DND-41 (cell line): Measurements from ENCODE around the gene LASP1NB.

ENCODE experiments used
- ATAC-seq: fragments of 200-7000 bp; cut with Tn5 transposase; 3 replicates; pipeline ENCODE4 v1.9.1; 2021; ENCODE audit warnings: low read depth; ENCODE audit not compliant: insufficient read depth
- DNase-seq: peaks from one replicate; pipeline ENCODE4 v3.0.0-alpha.2; 2020
- H2AFZ ChIP-seq: 2 replicates; pipeline ENCODE4 v1.6.0; 2012; ENCODE audit warnings: low read depth, low read length
- H3K27ac ChIP-seq: 2 replicates; pipeline ENCODE4 v1.5.1; 2012; ENCODE audit warnings: low read length, inconsistent platforms
- H3K27me3 ChIP-seq: fragments of 200-600 bp; sonication (generic); 2 replicates; pipeline ENCODE4 v1.6.0; 2012; ENCODE audit warnings: low read length, mild to moderate bottlenecking, inconsistent platforms; ENCODE audit not compliant: insufficient read depth, poor library complexity
- H3K36me3 ChIP-seq: 2 replicates; pipeline ENCODE4 v1.5.1; 2012; ENCODE audit warnings: low read length, inconsistent platforms; ENCODE audit not compliant: insufficient read depth
- H3K4me1 ChIP-seq: 2 replicates; pipeline ENCODE4 v1.5.1; 2012; ENCODE audit warnings: mild to moderate bottlenecking, low read length; ENCODE audit not compliant: insufficient read depth
- H3K4me2 ChIP-seq: 2 replicates; pipeline ENCODE4 v1.6.0; 2012; ENCODE audit warnings: mild to moderate bottlenecking, moderate library complexity, low read length, inconsistent platforms; ENCODE audit not compliant: insufficient read depth
- H3K4me3 ChIP-seq, 2 experiments: fragments of 200-600 bp in 1 of 2; shearing (Covaris generic) in 1 of 2; 2 replicates each; pipeline ENCODE4 v1.5.1; 2012 to 2016; ENCODE audit warnings: inconsistent platforms in 2 of 2, low read length in 2 of 2, mild to moderate bottlenecking in 2 of 2, low read depth in 1 of 2, moderate library complexity in 1 of 2
- H3K79me2 ChIP-seq: 2 replicates; pipeline ENCODE4 v1.6.0; 2012; ENCODE audit warnings: low read length, inconsistent platforms; ENCODE audit not compliant: insufficient read depth
- H3K9ac ChIP-seq: 2 replicates; pipeline ENCODE4 v1.6.0; 2012; ENCODE audit warnings: low read depth, mild to moderate bottlenecking, inconsistent platforms, low read length, moderate library complexity
- H3K9me3 ChIP-seq: 2 replicates; pipeline ENCODE4 v1.5.1; 2012; ENCODE audit warnings: low read length, moderate library complexity, mild to moderate bottlenecking, inconsistent platforms; ENCODE audit not compliant: insufficient read depth, severe bottlenecking
- H4K20me1 ChIP-seq: 2 replicates; pipeline ENCODE4 v1.6.0; 2012; ENCODE audit warnings: low read length; ENCODE audit not compliant: insufficient read depth
- CTCF ChIP-seq: IDR thresholded peaks from 2 replicates; pipeline ENCODE4 v1.5.1; 2012; ENCODE audit warnings: borderline replicate concordance, low read length, moderate library complexity, mild to moderate bottlenecking; ENCODE audit not compliant: poor library complexity, severe bottlenecking; ENCODE audit errors: extremely low read depth
- EZH2 ChIP-seq: IDR thresholded peaks from 3 replicates; pipeline ENCODE4 v1.6.1; 2012; ENCODE audit warnings: borderline replicate concordance, low read depth, mild to moderate bottlenecking, moderate library complexity, low read length, inconsistent platforms; ENCODE audit not compliant: severe bottlenecking

Gene LASP1NB

GRCh38 chr17:38958326-38958725 lies 32.9 kb downstream of the LASP1NB start:
- Histone ChIP-seq H3K36me3 (no peaks in the 10 kb centered on the region), H2AFZ (no peak overlapping the region), H3K27ac (no peak overlapping the region), H3K27me3 (no peaks in the 10 kb centered on the region), H3K9me3 (no peaks in the 10 kb centered on the region), H3K4me3 (no peak overlapping the region), H3K9ac (no peak overlapping the region), H4K20me1 (no peaks in the 10 kb centered on the region), H3K4me2 (no peak overlapping the region), H3K4me1 (no peaks in the 10 kb centered on the region), H3K79me2 (no peaks in the 10 kb centered on the region)
- no peak for TF ChIP-seq CTCF
- TF ChIP-seq EZH2, result no peak
- no peak for ATAC-seq
- DNase-seq, result no peak

- DNase-seq, result no peak
- Histone ChIP-seq H3K9me3 (no peaks in the 10 kb centered on the region), H3K4me1 (no peaks in the 10 kb centered on the region), H3K27me3 (no peaks in the 10 kb centered on the region), H3K4me3 (no peak overlapping the region), H3K9ac (no peak overlapping the region), H4K20me1 (no peaks in the 10 kb centered on the region), H3K79me2 (no peaks in the 10 kb centered on the region), H3K4me2 (no peak overlapping the region), H3K27ac (no peak overlapping the region), H2AFZ (no peak overlapping the region), H3K36me3 (no peaks in the 10 kb centered on the region)
- ATAC-seq, result no peak
- TF ChIP-seq CTCF (no peak), EZH2 (no peak)
These were observed 33.3 kb downstream of the LASP1NB start for GRCh38 chr17:38958756-38959155.

DNA sequence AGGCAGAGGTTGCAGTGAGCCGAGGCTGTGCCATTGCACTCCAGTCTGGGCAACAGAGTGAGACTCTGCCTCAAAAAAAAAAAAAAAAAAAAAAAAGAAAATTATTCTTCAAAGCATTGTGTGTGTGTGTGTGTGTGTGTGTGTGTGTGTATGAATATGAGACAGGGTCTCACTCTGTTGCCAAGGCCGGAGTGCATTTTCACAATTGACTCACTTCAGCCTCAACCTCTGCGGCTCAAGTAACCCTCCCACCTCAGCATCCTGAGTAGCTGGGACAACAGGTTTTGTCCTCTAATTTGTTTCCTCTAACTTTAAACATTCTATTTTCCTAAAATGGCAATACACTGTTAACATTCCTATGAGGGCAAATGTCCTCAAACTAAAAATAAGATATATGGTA lies 34.1 kb downstream of the LASP1NB start:
- ATAC-seq, result no peak
- Histone ChIP-seq H3K4me1 (no peaks in the 10 kb centered on the region), H3K36me3 (no peaks in the 10 kb centered on the region), H3K27ac (no peak overlapping the region), H3K9ac (no peak overlapping the region), H3K9me3 (no peaks in the 10 kb centered on the region), H4K20me1 (no peaks in the 10 kb centered on the region), H3K4me3 (no peak overlapping the region), H3K79me2 (no peaks in the 10 kb centered on the region), H2AFZ (no peak overlapping the region), H3K27me3 (no peaks in the 10 kb centered on the region), H3K4me2 (no peak overlapping the region)
- TF ChIP-seq EZH2 (no peak), CTCF (no peak)
- no peak for DNase-seq

- TF ChIP-seq CTCF (no peak), EZH2 (no peak)
- H3K9ac ChIP-seq, result no peak overlapping the region
- no peaks in the 10 kb centered on the region for H3K27me3 ChIP-seq
- ATAC-seq, result no peak
- H3K4me1 ChIP-seq, result no peaks in the 10 kb centered on the region
- no peak overlapping the region for H3K4me3 ChIP-seq
- no peaks in the 10 kb centered on the region for H3K9me3 ChIP-seq
- no peak overlapping the region for H2AFZ ChIP-seq
- no peak for DNase-seq
- no peak overlapping the region for H3K27ac ChIP-seq
- H3K4me2 ChIP-seq, result no peak overlapping the region
- H3K79me2 ChIP-seq, result no peaks in the 10 kb centered on the region
- no peaks in the 10 kb centered on the region for H4K20me1 ChIP-seq
- H3K36me3 ChIP-seq, result no peaks in the 10 kb centered on the region
These were observed 35.0 kb downstream of the LASP1NB start for GRCh38 chr17:38960402-38960801.
